HG03097 (cell line): ENCODE results near the gene VASP.
A peak's percentile ranks its signal among the peaks of the same experiment; 100 is the strongest.

Source experiments
- ATAC-seq: cut with Tn5 transposase; IDR thresholded peaks from one replicate; pipeline ENCODE4 v1.9.1; 2021; ENCODE audit not compliant: unreplicated experiment, low FRiP score

VASP gene

DNA sequence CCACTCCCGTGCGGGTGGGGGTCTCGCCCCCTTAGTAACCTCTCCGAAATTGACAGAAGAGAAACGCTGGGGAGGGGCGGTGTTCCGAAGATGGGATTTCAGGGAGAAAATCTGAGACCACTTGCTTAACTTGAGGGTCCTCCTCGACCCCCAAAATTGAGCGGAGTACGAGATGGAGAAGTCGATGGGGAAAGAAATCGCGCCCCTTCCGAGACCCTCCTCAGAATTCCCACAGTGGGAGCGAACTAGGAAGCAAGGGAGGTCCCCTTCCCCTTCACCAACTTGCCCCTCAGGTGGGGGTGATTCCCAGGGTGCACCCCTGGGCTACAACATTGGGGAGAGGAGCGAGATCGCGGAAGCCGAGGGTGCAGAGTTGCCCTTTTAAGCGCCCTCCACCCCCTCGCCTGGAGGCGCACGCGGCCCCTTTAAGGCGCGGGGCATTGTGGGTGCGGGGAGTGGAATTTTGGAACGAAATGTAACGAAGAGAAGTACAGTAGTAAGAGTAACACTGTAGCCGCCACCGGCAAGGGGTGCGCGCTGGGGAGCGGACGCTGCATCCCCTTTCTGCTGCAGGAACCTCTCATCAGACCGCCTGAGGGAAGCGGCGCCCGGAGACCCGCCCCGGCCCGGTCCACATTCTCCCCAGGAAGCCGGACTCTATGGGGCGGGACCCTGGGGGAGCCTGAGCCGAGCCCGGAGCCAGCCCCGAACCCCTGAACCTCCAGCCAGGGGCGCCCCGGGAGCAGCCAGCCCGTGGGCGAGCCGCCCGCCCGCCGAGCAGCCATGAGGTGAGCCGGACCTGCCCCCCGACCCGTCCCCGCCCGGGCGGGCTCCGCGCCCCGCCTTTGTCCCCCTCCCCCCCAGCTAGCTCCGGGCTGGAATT, at the start of gene VASP:
Gene VASP, plus strand, starts transcription at position 491 of the 883 bp plus-strand sequence. Its CDS starts 293 bp downstream, at position 784.
- ATAC-seq: peak; percentile 48

DNA sequence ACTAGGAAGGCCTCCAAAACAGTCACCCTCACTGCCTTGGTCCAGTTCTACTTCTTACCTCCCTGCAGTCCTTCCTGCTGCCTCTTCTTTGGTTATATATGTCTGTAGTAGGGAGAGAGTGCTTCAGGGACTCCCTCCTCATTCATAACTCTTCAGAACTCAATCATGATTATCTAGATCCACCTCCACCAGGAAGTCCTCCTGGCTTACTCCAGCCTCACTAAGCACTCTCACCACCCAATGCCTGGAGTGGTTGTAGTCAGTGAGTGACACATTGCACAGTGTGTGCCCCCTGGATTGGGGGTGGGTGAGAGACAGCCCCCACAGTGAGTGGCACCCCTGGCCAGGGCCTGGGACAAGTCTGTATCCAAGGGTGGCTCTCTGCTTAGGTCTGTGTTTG, 49.5 kb upstream of the VASP start:
- no peak for ATAC-seq

DNA sequence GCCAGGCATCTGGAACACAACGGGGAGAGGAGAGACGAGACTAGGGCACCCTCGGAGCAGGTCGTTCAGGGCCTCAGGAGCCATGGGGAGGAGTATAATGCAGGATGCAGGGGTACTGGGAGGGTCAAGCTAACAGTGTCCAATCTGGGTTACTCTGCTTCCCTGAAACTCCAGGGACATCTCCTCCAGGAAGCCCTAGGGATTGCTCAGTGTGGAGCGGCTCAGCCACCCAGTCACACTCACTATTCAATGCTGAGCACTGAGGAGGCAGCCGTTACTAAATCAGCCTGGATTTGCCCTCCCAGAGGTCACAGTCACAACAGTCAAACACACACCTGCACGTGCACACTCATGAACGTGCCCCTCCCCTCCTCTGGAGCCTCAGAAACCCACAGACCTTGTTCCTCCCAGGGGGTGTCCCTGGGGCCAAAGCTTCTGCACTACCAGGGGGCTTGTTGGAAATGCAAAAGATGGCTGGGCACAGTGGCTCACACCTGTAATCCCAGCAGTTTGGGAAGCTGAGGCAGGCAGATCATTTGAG, 46.4 kb upstream of the VASP start:
- no peak for ATAC-seq

DNA sequence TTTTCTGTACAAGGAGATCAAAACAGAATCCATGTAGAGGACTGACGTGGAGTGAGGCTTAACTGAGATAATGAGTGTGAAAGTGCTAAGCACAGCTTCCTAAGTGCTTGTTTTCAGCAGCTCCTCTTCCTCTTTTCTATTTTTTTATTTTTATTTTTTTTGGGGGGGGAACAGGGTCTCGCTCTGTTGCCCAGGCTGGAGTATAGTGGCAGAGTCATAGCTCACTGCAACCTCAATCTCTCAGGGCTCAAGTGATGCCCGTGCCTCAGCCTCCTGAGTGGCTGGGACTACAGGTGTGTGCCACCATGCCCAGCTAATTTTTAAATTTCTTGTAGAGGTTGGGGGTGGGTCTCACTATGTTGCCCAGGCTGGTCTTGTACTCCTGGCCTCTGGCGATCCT, 45.1 kb upstream of the VASP start:
- ATAC-seq: no peak

DNA sequence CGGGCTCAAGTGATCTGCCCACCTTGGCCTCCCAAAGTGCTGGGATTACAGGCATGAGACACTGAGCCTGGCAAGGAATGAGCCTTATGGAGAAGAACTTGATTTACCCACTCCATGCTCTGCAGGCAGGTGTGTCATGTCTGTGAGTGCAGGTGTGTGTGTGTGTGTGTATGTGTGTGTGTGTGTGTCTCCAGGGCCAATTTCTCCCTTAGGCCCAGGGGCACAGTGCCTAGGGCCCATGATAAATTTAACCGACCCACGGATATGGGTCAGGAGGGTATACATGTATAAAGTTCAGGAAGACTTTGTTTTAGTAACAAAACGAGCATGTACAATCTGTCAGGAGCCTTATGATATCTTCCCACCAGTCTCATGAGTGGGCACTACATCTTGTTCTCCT, 44.0 kb upstream of the VASP start:
- no peak for ATAC-seq

DNA sequence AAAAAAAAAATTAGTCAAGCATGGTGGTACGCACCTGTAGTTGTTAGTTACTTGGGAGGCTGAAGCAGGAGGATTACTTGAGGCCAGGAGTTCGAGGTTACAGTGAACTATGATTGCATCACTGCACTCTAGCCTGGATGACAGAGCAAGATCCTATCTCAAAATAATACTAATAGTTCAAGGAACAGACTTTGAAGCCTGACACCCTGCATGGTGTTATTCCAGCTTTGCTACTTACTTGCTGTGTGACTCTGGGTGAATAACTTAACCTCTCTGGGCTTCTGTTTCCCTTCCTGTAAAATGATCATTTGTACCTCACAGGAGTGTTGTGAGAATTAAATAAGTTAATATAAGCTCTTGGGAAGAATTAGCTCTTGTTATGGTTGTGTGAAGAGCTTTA, 43.0 kb upstream of the VASP start:
- ATAC-seq: no peak

DNA sequence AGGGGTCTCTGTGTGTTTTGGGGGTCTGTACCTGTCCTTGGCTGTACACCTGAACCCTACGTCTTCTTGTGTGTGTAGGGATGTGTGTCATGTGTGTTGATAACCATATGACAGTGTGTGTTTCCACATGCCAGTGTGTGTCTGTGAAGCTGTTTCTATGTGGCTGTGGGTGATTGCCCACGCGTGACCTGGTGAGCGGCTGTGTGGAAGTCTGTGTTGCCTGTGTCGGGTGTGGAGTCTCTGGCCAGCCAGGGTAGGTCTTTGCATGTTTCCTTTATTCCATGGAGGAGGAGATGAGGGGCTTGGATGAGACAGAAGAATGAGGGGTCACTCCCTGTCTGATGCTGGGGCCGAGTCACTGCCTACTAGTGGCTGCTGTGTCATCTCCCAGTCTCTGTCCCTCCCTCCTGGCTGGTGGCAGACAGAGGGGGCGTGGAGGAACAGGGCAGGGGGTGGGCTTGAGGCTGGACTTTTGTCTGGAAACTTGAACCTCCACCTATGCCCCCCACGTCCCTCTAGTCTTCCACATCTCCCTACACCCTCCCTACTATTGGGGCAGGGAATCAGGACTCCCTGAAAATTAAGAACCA, 42.3 kb upstream of the VASP start:
- ATAC-seq: no peak

DNA sequence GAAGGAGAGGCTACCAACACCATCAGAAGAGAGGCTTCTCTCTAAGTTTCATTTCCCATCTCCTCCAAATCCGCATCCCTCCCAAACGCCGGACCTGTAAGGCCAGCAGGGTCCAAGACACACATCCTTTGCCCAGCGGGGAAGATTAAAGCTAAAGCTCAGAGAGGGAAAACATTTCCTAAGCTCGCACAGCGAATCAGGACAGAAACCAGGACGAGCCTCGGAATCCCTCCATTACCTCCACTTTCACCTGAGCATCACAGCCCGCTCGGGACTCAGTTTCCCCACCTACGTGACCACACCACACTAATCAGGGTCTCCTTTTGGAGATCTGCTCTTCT, 40.2 kb upstream of the VASP start:
- no peak for ATAC-seq

DNA sequence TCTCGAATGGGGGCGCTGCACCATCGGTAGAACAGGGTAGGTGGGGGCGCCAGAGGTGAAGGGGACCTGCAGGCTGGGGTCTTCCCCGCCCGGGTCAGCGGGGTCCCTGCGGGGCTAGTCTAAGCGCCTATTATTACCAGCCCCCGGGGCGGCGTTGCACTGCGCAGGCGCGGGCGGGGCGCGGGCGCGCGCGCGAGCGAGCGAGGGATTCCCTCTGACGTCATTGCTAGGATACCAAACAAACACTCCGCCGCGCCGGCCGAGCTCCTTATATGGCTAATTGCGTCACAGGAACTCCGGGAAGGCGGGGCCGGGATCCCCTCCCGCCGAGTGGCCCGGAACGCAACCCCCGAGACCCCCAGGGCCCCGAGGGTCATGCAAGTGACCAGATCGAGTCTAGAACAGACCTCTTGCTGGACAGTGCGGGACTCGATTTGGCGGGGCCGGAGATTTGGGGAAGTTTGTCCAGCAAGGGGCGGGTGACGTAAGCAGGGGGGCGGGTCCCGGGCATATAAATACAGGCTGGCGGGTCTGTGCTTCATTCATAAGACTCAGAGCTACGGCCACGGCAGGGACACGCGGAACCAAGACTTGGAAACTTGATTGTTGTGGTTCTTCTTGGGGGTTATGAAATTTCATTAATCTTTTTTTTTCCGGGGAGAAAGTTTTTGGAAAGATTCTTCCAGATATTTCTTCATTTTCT, 39.7 kb upstream of the VASP start, which contains the start of gene FOSB:
Gene FOSB, plus strand, starts transcription at position 541 of the 703 bp plus-strand sequence. CDS start 591 bp downstream, outside the sequence.
- ATAC-seq: peak; percentile 45

DNA sequence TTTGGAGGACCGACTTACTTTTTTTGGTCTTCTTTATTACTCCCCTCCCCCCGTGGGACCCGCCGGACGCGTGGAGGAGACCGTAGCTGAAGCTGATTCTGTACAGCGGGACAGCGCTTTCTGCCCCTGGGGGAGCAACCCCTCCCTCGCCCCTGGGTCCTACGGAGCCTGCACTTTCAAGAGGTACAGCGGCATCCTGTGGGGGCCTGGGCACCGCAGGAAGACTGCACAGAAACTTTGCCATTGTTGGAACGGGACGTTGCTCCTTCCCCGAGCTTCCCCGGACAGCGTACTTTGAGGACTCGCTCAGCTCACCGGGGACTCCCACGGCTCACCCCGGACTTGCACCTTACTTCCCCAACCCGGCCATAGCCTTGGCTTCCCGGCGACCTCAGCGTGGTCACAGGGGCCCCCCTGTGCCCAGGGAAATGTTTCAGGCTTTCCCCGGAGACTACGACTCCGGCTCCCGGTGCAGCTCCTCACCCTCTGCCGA, 39.1 kb upstream of the VASP start:
- no peak for ATAC-seq

DNA sequence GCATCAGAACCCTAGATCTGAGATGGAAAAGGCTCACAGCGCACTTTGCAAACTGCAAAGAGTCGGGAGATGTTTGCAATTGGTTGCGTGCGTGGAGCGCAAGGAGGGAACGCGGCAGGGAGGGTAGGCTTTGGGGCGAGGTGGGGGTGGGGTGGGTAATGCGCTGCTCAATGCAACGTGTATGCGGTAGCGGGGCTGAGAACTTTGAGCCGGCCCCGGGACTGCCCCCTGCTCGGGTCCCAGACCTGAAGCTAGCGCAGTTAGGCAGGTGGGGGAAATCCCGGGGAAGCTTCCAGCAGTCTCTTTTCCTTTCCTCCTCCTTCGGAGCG, 38.5 kb upstream of the VASP start:
- ATAC-seq: no peak

DNA sequence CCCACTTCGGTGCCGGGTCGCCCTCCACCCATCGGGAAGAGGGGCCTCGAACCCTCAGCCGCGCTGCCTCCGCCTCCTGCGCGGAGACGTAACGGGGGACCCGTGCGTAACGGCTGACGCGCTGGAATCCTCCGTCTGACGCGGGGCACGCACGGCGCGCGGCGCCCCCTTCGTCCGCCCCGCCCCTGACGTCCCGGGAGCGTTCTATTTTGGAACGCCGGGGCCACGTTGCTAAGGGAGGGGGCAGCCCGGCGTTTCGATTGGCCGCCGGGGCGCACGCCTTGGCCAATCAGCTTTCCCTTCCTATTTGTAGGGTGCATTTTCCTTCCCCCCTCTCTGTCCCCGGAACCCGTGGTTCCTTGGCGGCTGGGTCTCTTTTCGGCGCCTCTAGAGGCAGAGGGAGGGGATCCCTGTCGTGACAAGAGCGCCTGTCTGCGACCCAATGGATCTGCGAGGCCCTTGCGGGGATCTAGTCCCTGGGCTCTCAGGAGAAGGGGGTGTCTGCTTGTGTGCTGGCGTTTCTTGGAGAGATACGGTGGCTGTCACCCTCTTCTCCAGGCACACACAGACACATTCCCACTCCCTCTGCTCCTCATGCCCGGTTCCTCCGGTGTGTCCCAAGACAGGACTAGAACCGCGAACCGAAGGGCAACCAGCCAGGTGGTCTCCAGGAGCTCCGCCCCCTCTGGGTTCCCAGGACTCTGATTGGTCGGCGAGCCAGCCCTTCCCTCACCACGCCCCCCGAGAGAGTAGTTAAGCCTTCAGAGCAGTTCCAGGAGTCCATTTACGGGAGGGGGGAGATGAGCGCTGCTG, 37.9 kb upstream of the VASP start:
- peak; percentile 57 for ATAC-seq

DNA sequence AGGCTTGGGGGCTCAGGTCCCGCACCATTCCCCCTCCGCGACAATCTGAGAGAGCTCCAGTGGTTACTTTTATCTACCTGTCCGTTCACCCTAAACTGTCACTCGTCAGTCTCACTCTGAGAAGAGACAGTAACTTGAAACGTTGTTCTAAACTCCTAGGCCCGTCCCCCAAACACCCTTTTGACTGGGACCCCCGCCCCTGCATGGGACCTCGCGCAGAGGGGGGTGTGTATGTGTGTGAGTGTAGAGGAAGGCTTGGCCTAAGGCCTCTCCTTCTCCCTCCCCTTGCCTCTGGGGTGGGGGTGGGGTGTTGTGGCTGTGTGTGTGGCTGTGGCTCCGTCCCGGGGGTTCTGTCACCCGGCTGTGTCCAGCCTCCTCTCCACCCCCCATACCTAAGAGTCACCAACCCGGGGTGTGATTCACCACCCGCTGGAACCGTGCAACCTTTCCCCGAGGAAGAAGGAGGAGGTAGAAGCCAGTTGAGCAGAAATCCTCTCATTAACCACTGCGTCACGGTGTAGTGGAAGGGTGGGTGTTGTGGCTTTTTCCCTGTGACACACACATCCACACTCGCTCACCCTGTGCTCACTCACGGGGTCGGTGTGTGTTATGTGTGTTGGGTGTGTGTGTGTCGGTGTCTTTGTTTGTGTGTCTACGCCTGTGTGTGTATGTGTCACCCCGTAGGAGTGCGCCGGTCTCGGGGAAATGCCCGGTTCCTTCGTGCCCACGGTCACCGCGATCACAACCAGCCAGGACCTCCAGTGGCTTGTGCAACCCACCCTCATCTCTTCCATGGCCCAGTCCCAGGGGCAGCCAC, 37.1 kb upstream of the VASP start:
- ATAC-seq: no peak

DNA sequence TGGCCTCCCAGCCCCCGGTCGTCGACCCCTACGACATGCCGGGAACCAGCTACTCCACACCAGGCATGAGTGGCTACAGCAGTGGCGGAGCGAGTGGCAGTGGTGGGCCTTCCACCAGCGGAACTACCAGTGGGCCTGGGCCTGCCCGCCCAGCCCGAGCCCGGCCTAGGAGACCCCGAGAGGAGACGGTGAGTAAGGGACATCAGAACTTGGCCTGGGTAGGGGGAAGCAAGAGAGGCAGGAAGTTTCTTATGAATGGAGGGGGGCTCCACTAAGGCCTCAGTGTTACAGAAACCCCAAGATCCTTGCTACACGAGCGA, 36.6 kb upstream of the VASP start:
- no peak for ATAC-seq

DNA sequence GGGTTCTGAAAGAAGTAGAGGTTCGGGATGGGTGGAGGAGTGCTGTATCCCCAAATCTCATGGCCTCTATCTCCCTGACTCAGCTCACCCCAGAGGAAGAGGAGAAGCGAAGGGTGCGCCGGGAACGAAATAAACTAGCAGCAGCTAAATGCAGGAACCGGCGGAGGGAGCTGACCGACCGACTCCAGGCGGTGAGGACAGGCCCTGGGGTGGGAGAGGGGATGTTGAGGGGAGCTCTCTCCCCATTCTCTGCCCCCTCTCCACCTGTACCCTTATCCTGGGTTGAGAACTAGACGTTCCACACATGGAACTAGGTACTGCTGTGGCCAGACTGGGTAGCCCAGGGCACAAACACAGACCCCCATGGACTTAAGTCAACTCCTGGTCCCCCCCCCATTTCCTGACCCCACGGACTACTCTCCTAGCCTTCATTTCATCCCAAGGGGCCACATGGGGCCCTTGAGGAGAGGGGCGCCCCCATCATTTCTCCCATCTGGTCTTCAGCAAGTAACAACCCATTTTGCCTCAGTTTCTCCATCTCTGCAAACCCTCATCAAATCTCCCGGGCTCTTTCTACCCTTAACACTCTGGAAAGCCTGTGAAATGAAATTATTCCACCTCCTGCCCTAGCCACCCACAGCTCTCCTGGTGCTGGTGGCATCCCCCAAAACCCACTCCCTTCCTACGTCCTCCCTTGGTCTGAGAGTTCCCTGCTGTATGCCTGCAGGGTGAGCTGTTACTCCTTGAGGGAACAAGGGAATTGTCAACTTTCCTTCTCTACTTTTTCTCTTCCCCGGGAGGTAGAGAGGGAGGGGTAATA, 36.0 kb upstream of the VASP start:
- ATAC-seq: no peak

DNA sequence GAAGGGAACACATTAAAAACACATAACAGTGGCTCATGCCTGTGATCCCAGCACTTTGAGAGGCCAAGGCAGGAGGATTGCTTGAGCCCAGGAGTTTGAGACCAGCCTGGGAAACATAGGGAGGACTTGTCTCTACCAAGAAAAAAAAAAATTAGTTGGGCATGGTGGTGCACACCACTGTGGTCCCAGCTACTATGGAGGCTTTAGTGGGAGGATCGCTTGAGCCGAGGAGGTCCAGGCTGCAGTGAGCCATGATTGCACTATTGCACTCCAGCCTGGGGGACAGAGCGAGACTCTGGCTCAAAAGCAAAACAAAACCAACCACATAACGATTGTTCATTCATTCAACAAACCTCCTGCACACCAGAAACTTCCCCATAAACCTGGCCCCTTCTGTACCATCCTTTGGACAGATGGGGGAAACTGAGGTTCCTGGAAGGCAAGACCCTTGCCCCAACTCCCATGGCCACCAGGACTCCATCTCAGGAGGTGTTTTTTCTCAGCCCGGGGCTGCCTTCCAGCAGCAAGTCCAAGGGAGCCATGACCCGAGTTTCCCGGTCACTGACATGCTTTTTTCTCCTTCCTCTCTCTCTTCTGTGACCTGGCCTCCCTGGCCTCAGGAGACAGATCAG, 35.2 kb upstream of the VASP start:
- ATAC-seq: no peak

DNA sequence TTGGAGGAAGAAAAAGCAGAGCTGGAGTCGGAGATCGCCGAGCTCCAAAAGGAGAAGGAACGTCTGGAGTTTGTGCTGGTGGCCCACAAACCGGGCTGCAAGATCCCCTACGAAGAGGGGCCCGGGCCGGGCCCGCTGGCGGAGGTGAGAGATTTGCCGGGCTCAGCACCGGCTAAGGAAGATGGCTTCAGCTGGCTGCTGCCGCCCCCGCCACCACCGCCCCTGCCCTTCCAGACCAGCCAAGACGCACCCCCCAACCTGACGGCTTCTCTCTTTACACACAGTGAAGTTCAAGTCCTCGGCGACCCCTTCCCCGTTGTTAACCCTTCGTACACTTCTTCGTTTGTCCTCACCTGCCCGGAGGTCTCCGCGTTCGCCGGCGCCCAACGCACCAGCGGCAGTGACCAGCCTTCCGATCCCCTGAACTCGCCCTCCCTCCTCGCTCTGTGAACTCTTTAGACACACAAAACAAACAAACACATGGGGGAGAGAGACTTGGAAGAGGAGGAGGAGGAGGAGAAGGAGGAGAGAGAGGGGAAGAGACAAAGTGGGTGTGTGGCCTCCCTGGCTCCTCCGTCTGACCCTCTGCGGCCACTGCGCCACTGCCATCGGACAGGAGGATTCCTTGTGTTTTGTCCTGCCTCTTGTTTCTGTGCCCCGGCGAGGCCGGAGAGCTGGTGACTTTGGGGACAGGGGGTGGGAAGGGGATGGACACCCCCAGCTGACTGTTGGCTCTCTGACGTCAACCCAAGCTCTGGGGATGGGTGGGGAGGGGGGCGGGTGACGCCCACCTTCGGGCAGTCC, 34.5 kb upstream of the VASP start:
- no peak for ATAC-seq

DNA sequence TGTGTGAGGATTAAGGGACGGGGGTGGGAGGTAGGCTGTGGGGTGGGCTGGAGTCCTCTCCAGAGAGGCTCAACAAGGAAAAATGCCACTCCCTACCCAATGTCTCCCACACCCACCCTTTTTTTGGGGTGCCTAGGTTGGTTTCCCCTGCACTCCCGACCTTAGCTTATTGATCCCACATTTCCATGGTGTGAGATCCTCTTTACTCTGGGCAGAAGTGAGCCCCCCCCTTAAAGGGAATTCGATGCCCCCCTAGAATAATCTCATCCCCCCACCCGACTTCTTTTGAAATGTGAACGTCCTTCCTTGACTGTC, 34.0 kb upstream of the VASP start:
- ATAC-seq: no peak
